Small intestine (tissue), 7 donors: ENCODE measurements around the gene MAP2K2. TPM values are rescaled to one million over a fixed set of nuclear protein-coding genes. Genes with fewer than 3 reads are reported as not detected.

ENCODE experiments used
- DNase-seq, 2 donors: peaks; one replicate each; pipeline versions ENCODE4 v3.0.0 to v3.0.0-alpha.2; 2013
- FAIRE-seq: peaks from 2 replicates; lab custom pipeline; 2012; peaks lifted over from hg19 to GRCh38; lab: Jason Lieb, UNC
- H3K27ac ChIP-seq, 3 donors: one replicate each; pipeline ENCODE4 v1.5.1; 2013; ENCODE audit warnings: low read length in 2 of 3, mild to moderate bottlenecking in 2 of 3, control low read depth in 1 of 3, inconsistent platforms in 1 of 3, low read depth in 1 of 3, moderate library complexity in 1 of 3
- H3K27me3 ChIP-seq, 3 donors: one replicate each; pipeline ENCODE4 v1.6.1; 2013; ENCODE audit warnings: low read length in 3 of 3, inconsistent platforms in 1 of 3; ENCODE audit not compliant: control insufficient read depth in 3 of 3, insufficient read depth in 3 of 3
- H3K36me3 ChIP-seq, 3 donors: one replicate each; pipeline ENCODE4 v1.6.1; 2013; ENCODE audit warnings: low read length in 3 of 3, inconsistent platforms in 1 of 3, low read depth in 1 of 3, mild to moderate bottlenecking in 1 of 3, moderate library complexity in 1 of 3; ENCODE audit not compliant: control insufficient read depth in 3 of 3, insufficient read depth in 2 of 3
- H3K4me1 ChIP-seq, 3 donors: one replicate each; pipeline ENCODE4 v1.6.1; 2013; ENCODE audit warnings: low read length in 2 of 3, inconsistent platforms in 1 of 3, low read depth in 1 of 3, mild to moderate bottlenecking in 1 of 3, moderate library complexity in 1 of 3; ENCODE audit not compliant: control insufficient read depth in 3 of 3, insufficient read depth in 2 of 3
- H3K4me3 ChIP-seq, 3 donors: one replicate each; pipeline ENCODE4 v1.5.1; 2013; ENCODE audit warnings: low read length in 3 of 3, control low read depth in 1 of 3, inconsistent platforms in 1 of 3, low read depth in 1 of 3, mild to moderate bottlenecking in 1 of 3, moderate library complexity in 1 of 3
- H3K9me3 ChIP-seq, 2 donors: one replicate each; pipeline ENCODE4 v1.6.1; 2013; ENCODE audit warnings: low read depth in 1 of 2, low read length in 1 of 2; ENCODE audit not compliant: control insufficient read depth in 2 of 2, insufficient read depth in 1 of 2
- WGBS, 3 donors: extraction: QIAGEN DNeasy Blood & Tissue Kit; methylation state at CpG; one replicate each; pipeline ENCODE4 v1.1.7; 2013; 5-methylcytosine and 5-hydroxymethylcytosine counted together
- polyA plus RNA-seq, 4 donors: library from polyadenylated mRNA; stranded (reverse) in 3 of 4; unstranded in 1 of 4; fragments of 200-250 nt in 3 of 4; fragments of 120-200 nt in 1 of 4; gene quantifications; one replicate each; pipeline versions ENCODE4 v1.2.1 to v1.2.3, GENCODE V29; 2013
- donor health status: healthy with polysubstance abuse.
- donor health status: control.
- donor health status: control.
- donor health status: Bipolar disorder and iron deficiency.
- donor health status: healthy.

Gene MAP2K2
- polyA plus RNA-seq, 4 donors: 157 to 522 (median 388) TPM

GRCh38 chr19:4115050-4115817 lies 8.7 kb downstream of the MAP2K2 start:
- Histone ChIP-seq H3K4me3 (no peak overlapping the region), H3K9me3 (no peaks in the 10 kb centered on the region), H3K4me1 (no peaks in the 10 kb centered on the region), H3K27ac (peak overlapping the region in 2 of 3 donors; percentile 16 to 51), H3K27me3 (no peaks in the 10 kb centered on the region), H3K36me3 (peaks cover 6 to 95% (median 36%) of the 10 kb centered on the region in 3 donors)
- WGBS, 3 donors: 69 to 82% (median 72%) methylated on average over 27 of the region's 27 CpGs
- no peak for FAIRE-seq
- DNase-seq: peak in 1 of 2 donors; percentile 43

GRCh38 chr19:4114181-4114580 lies 9.7 kb downstream of the MAP2K2 start:
- Histone ChIP-seq H3K4me1 (no peaks in the 10 kb centered on the region), H3K27ac (no peak overlapping the region), H3K27me3 (no peaks in the 10 kb centered on the region), H3K9me3 (no peaks in the 10 kb centered on the region), H3K4me3 (no peak overlapping the region), H3K36me3 (peaks cover 10 to 97% (median 34%) of the 10 kb centered on the region in 3 donors)
- WGBS, 3 donors: 90 to 94% (median 94%) methylated on average over 19 of the region's 19 CpGs
- DNase-seq: no peak
- FAIRE-seq: no peak

GRCh38 chr19:4113398-4114088 lies 10.4 kb downstream of the MAP2K2 start:
- no peaks in the 10 kb centered on the region for H3K9me3 ChIP-seq
- no peak overlapping the region for H3K27ac ChIP-seq
- DNase-seq (no peak), FAIRE-seq (no peak)
- no peaks in the 10 kb centered on the region for H3K4me1 ChIP-seq
- no peak overlapping the region for H3K4me3 ChIP-seq
- H3K27me3 ChIP-seq: no peaks in the 10 kb centered on the region
- H3K36me3 ChIP-seq: peaks cover 11 to 100% (median 40%) of the 10 kb centered on the region in 3 donors
- 88 to 93% (median 90%) methylated on average over 21 to 22 of the region's 22 CpGs for WGBS, 3 donors

GRCh38 chr19:4112367-4112766 lies 11.6 kb downstream of the MAP2K2 start:
- DNase-seq (no peak), FAIRE-seq (no peak)
- 93 to 96% (median 93%) methylated on average over 13 to 17 of the region's 17 CpGs for WGBS, 3 donors
- Histone ChIP-seq H3K27ac (no peak overlapping the region), H3K27me3 (no peaks in the 10 kb centered on the region), H3K4me1 (no peaks in the 10 kb centered on the region), H3K36me3 (peaks cover 10 to 100% (median 41%) of the 10 kb centered on the region in 3 donors), H3K4me3 (no peak overlapping the region), H3K9me3 (no peaks in the 10 kb centered on the region)

- Histone ChIP-seq H3K27me3 (no peaks in the 10 kb centered on the region), H3K4me1 (no peaks in the 10 kb centered on the region), H3K27ac (peak overlapping the region in 2 of 3 donors; percentile 38 to 90), H3K4me3 (no peak overlapping the region), H3K36me3 (peaks cover 10 to 97% (median 37%) of the 10 kb centered on the region in 3 donors), H3K9me3 (no peaks in the 10 kb centered on the region)
- WGBS, 3 donors: 88 to 93% (median 90%) methylated on average over 6 of the region's 6 CpGs
- DNase-seq: no peak
- no peak for FAIRE-seq
These were observed 14.3 kb downstream of the MAP2K2 start for GRCh38 chr19:4109626-4109945.

- H3K36me3 ChIP-seq: peaks cover 10 to 97% (median 36%) of the 10 kb centered on the region in 3 donors
- H3K27me3 ChIP-seq: no peaks in the 10 kb centered on the region
- FAIRE-seq (no peak), DNase-seq (peak in 1 of 2 donors; percentile 58)
- H3K4me1 ChIP-seq: no peaks in the 10 kb centered on the region
- WGBS, 3 donors: 73 to 86% (median 73%) methylated on average over 33 to 35 of the region's 35 CpGs
- peak overlapping the region in 2 of 3 donors; percentile 61 to 90 for H3K27ac ChIP-seq
- no peak overlapping the region for H3K4me3 ChIP-seq
- H3K9me3 ChIP-seq: no peaks in the 10 kb centered on the region
These were observed 14.9 kb downstream of the MAP2K2 start for GRCh38 chr19:4108767-4109625.

GRCh38 chr19:4103080-4103433 lies 20.9 kb downstream of the MAP2K2 start:
- H3K4me3 ChIP-seq: no peak overlapping the region
- H3K4me1 ChIP-seq: no peaks in the 10 kb centered on the region
- 76 to 81% (median 80%) methylated on average over 9 of the region's 9 CpGs for WGBS, 3 donors
- H3K36me3 ChIP-seq: peaks cover 23 to 96% (median 30%) of the 10 kb centered on the region in 3 donors
- no peaks in the 10 kb centered on the region for H3K27me3 ChIP-seq
- no peak for DNase-seq
- H3K9me3 ChIP-seq: no peaks in the 10 kb centered on the region
- no peak overlapping the region for H3K27ac ChIP-seq
- no peak for FAIRE-seq
